Panc1 (cell line): ENCODE measurements around the gene DGCR6.
"Not testable (repeated sequence)": the region's sequence is repeated elsewhere in the genome, so short reads cannot be mapped to it uniquely, and the experiment has no call there.

Source experiments
- POLR2AphosphoS5 ChIP-seq: IDR thresholded peaks from 2 replicates; pipeline ENCODE4 v1.6.1; 2012; ENCODE audit warnings: mild to moderate bottlenecking, low read depth, low read length, moderate library complexity
- SIN3A ChIP-seq: IDR thresholded peaks from 2 replicates; pipeline ENCODE4 v1.6.1; 2012; ENCODE audit warnings: low read depth, mild to moderate bottlenecking, low read length, moderate library complexity, borderline replicate concordance; ENCODE audit not compliant: insufficient read depth
- TCF7L2 ChIP-seq: IDR thresholded peaks from 2 replicates; pipeline ENCODE4 v1.6.1; 2011; ENCODE audit warnings: mild to moderate bottlenecking, low read depth, low read length, inconsistent platforms
- TF ChIP-seq, protein P1 (sequence below): fragments of 450-650 bp; IDR thresholded peaks from 2 replicates; pipeline ENCODE4 v1.5.1; 2017; ENCODE audit warnings: mild to moderate bottlenecking
- TF ChIP-seq, protein P2 (sequence below), 2 experiments: IDR thresholded peaks; 2 replicates each; pipeline ENCODE4 v1.6.1; 2011 to 2012; ENCODE audit warnings: low read depth in 2 of 2, control low read depth in 1 of 2, low read length in 1 of 2, mild to moderate bottlenecking in 1 of 2, moderate library complexity in 1 of 2; ENCODE audit not compliant: insufficient read depth in 1 of 2

- TF ChIP-seq, protein P1, sequence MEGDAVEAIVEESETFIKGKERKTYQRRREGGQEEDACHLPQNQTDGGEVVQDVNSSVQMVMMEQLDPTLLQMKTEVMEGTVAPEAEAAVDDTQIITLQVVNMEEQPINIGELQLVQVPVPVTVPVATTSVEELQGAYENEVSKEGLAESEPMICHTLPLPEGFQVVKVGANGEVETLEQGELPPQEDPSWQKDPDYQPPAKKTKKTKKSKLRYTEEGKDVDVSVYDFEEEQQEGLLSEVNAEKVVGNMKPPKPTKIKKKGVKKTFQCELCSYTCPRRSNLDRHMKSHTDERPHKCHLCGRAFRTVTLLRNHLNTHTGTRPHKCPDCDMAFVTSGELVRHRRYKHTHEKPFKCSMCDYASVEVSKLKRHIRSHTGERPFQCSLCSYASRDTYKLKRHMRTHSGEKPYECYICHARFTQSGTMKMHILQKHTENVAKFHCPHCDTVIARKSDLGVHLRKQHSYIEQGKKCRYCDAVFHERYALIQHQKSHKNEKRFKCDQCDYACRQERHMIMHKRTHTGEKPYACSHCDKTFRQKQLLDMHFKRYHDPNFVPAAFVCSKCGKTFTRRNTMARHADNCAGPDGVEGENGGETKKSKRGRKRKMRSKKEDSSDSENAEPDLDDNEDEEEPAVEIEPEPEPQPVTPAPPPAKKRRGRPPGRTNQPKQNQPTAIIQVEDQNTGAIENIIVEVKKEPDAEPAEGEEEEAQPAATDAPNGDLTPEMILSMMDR = peak; percentile 64
- TF ChIP-seq POLR2AphosphoS5, SIN3A, TCF7L2: not testable (repeated sequence)
- TF ChIP-seq, protein P2, sequence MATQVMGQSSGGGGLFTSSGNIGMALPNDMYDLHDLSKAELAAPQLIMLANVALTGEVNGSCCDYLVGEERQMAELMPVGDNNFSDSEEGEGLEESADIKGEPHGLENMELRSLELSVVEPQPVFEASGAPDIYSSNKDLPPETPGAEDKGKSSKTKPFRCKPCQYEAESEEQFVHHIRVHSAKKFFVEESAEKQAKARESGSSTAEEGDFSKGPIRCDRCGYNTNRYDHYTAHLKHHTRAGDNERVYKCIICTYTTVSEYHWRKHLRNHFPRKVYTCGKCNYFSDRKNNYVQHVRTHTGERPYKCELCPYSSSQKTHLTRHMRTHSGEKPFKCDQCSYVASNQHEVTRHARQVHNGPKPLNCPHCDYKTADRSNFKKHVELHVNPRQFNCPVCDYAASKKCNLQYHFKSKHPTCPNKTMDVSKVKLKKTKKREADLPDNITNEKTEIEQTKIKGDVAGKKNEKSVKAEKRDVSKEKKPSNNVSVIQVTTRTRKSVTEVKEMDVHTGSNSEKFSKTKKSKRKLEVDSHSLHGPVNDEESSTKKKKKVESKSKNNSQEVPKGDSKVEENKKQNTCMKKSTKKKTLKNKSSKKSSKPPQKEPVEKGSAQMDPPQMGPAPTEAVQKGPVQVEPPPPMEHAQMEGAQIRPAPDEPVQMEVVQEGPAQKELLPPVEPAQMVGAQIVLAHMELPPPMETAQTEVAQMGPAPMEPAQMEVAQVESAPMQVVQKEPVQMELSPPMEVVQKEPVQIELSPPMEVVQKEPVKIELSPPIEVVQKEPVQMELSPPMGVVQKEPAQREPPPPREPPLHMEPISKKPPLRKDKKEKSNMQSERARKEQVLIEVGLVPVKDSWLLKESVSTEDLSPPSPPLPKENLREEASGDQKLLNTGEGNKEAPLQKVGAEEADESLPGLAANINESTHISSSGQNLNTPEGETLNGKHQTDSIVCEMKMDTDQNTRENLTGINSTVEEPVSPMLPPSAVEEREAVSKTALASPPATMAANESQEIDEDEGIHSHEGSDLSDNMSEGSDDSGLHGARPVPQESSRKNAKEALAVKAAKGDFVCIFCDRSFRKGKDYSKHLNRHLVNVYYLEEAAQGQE (IDR thresholded peaks at IDR 0.05; ENCODE audit: insufficient read depth in 1 of 2, low read depth in 2 of 2, low read length in 1 of 2) = not testable (repeated sequence)
Observed at GRCh38 chr22:18954303-18954989, 48.3 kb downstream of the DGCR6 start.
